Activated CD8-positive, alpha-beta memory T cell treated with anti-CD3 and anti-CD28 coated beads, Interleukin-2, amount 50 U/mL, for 24 hours (primary cell): ENCODE results near the gene C10orf90.

Experiments used
- DNase-seq: peaks from one replicate; pipeline ENCODE4 v3.0.0-alpha.2; 2020; ENCODE audit errors: extremely low read depth

C10orf90 gene

DNA sequence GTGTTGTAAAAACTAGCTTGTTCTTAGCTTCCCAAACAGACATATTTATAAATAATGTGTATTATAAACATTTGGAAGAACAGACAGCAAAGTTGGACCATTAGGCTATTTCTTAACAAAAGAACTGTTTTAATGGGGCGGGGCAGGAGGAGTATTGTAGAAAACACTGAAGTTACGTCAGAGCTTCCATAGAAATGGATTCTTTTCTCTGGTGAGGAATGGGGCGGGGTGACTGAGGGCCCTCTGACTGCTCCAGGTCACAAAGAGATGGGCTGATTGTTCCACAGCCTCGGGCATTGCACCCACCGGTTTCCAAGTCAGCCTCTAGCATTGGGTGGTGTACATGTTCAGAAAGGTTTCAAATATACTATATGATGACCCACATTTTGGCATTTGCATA, 245.5 kb downstream of the C10orf90 start:
- no peak for DNase-seq

DNA sequence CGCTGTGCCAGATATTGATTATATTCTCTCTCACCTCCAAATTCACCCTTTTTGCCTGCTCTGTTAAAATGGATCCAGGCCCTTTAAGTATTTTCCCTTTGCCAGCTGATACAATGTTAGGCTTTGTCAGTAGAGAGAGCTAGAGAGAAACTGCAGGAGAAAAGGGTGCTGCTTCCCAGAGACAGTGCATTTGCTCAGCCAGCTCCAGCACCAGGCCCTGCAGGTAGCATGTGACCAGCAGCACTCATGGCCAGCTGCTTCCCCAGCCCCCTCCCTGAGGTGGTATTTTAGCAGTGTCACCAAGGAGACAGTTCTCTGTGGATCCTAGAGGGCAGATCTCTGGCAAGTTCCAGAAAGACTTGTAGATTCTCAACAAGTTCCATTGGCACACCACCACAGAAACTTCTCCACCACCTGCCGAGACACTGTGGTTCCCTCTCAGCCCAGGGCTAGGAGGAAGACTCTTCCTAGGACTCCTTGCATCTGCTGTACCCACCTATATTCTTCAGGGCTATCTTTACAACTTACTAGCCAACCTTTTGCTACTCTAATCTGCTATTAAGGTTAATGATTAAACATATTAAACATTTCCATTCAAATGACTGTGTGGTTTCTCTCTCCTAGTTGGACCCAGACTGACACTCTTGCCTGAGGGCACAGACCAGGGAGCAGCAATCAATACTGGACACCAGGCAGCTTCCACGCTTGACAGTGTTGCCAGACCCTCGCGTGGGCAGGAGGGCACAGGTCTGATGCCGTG, 246.6 kb downstream of the C10orf90 start:
- DNase-seq = no peak

GRCh38 chr10:126422567-126422966, 247.9 kb downstream of the C10orf90 start:
- DNase-seq = no peak

DNA sequence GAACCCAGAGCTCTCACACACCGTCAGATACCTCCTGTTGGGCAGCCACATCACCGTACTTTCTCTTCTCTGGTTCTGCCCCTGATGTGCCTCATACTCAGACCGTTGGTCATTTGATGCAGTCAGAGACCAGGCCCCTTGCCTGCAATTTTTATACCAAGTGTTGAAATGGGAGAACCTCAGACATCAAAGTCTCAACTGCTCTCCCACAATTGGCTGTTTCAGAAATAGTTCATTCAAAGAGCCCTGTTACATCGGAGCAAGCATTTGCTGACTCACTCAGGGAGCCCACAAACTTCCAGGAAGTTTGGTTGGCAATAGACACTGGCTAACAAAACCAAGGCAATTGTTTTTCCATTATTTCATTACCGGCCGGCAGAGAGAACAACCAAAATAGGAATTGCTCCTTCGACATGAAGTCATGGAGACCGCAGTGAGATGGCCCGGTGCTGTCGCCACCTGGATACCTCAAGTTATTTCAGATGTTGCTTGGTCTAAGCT, 248.7 kb downstream of the C10orf90 start:
- no peak for DNase-seq

- DNase-seq = no peak
These were observed 249.8 kb downstream of the C10orf90 start for GRCh38 chr10:126420567-126421300.

- DNase-seq = no peak
These were observed 253.2 kb downstream of the C10orf90 start for GRCh38 chr10:126417220-126417825.

- DNase-seq = no peak
These were observed 260.7 kb downstream of the C10orf90 start for GRCh38 chr10:126409821-126410220.

DNA sequence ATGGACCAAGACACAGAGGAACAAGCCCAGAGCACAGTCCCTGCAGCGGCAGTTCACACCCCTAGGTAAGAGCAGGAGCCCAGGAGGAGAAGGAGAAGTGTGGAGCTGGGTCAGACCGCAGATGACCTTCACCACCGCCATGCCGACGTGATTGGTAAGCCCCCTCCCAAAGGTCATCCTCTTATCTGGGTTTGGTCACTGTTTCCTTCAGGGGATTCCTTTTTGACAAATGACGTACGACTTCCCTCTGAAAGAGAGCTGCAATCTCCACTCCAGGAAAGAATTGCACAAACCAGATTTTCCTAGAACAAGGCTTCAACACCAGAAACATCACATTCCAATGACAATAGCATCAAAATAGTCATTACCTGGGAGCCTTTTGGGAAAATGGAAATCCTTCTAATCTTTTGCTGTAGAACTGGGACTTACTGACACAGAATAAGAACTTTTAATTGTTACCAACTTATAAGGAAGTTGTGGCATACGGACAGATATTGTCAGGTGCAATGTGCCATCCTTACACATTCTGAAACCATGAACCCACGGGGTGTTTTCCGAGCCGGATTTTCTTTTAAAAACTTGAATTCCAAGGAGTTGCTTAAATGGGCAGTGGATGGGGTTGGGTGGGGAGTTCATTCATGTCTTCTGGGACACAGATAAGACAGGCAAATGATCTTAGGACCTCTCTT, 261.4 kb downstream of the C10orf90 start:
- DNase-seq = no peak

DNA sequence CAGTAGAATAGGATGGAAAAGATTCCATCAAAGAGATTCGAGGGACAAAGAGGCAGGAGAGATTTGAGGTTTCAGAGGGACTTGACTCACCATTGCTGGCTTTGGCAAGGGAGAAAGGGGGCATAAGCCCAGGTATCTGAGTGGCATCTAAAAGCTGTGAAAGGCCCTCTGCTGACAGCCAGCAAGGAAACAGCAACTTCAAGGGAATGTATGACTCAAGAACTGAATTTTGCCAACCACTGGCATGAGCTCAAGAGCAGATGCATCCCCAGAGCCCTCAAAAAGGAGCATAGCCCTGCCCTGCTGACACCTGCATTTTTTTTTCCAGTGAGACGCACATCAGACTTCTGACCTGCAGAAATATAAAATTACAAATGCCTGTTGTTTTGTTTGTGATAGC, 262.7 kb downstream of the C10orf90 start:
- DNase-seq = no peak

- DNase-seq = no peak
These were observed 265.2 kb downstream of the C10orf90 start for GRCh38 chr10:126405239-126405775.

GRCh38 chr10:126402721-126403695, 267.5 kb downstream of the C10orf90 start:
- DNase-seq = no peak

DNA sequence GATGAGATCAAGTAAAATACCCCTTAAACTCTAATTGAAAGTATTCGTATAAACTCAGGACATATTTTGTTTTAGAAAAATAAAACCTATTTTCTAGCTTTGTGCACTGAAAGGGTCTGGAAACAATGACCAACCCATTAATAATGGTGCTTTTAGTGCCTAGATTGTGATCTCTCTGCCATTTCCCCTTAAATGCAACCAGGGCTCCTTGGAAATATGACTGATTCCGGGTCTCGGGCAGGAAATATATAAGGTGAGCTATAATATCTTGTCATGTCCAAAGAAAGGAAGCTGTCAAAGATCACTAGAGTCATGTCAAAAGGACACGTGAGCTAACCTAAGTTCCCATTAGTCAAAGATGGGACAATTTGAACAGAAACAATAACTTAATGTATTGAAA, 269.9 kb downstream of the C10orf90 start:
- DNase-seq = no peak

DNA sequence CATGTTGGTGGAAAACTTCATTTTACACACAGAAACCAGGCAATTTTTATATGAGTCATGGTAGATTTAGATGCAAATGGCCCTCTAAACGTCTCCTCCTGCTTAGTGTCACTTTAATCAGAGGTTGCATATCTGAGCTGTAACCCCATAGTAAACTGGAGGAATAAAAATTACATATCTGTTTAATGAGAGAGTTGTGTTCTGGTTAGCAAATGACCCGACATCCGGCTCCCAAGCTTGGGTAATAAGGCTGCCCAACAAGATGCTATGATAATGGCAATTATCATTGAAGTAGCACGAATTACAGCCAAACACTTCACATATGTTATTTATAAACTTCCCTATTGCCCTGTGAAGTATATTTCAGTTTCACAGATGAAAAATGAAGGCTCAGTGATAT, 271.6 kb downstream of the C10orf90 start:
- no peak for DNase-seq

- no peak for DNase-seq
These were observed 272.1 kb downstream of the C10orf90 start for GRCh38 chr10:126398383-126398743.

DNA sequence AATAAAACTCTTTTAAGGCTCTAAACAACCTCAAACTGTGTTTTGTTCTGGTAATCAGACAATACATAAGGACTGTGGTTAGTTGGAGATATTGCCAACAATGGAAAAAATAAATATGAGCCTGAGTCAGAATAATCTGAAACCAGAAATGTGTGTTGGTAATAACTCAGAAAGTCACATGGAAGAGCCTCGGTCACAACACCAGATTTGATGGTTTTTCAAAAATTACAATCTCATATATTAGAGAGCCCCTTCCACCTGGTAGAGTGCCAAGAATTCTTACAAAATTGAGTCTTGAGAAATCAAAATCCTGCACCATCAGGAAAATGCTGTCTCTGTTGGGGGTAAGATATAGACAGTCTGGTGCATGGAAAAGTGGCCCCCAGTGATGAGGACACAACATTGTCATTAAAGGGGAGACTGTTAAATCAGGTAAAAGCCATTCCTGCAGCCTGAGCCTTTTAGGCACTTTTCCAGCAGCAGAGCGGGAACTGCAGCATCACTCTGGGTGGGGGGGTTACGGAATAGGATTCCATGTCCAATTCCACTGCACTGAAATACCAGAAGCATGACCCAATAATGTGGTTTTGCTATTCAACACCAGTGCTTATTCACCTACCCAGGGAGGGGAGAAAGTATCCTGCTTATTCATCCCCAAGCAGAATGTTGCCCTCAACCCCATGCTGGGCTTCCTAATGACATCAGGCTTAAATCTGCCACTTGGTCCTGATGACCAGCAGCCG, 272.7 kb downstream of the C10orf90 start:
- DNase-seq = no peak

- DNase-seq = no peak
These were observed 273.3 kb downstream of the C10orf90 start for GRCh38 chr10:126397156-126397555.

- DNase-seq = no peak
These were observed 275.5 kb downstream of the C10orf90 start for GRCh38 chr10:126394948-126395347.

DNA sequence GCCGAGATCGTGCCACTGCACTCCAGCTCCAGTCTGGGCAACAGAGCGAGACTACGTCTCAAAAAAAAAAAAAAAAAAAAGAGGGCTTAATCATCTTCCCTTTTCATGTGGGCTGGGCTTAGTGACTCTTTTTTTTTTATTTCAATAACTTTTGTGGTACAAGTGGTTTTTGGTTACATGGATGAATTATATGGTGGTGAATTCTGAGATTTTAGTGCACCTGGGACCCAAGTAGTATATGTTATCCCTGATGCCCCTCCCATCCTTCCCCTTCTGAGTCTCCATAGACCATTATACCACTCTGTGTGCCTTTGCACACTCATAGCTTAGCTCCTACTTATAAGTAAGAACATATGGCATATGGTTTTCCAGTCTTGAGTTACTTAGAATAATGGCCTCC, 277.4 kb downstream of the C10orf90 start:
- no peak for DNase-seq

- DNase-seq = no peak
These were observed 278.0 kb downstream of the C10orf90 start for GRCh38 chr10:126392469-126392868.

- DNase-seq = no peak
These were observed 278.4 kb downstream of the C10orf90 start for GRCh38 chr10:126392068-126392467.
